ENCODE data around the gene RBM44.
"Not testable (repeated sequence)": the region's sequence is repeated elsewhere in the genome, so short reads cannot be mapped to it uniquely, and the experiment has no call there.

RBM44 gene

GRCh38 chr2:237783678-237784077, 14.9 kb upstream of the RBM44 start:
- DNase-seq (ENCODE audit: low read depth) = not testable (repeated sequence)

GRCh38 chr2:237786936-237787335, 11.6 kb upstream of the RBM44 start:
- DNase-seq (ENCODE audit: low read depth) = no peak

GRCh38 chr2:237790353-237790752, 8.2 kb upstream of the RBM44 start:
- no peak for DNase-seq (ENCODE audit: low read depth)

GRCh38 chr2:237791977-237792727, 6.4 kb upstream of the RBM44 start:
- DNase-seq (ENCODE audit: low read depth) = no peak

GRCh38 chr2:237797253-237797652, 1.3 kb upstream of the RBM44 start:
- DNase-seq (ENCODE audit: low read depth) = no peak

- DNase-seq (ENCODE audit: low read depth) = no peak
Observed at GRCh38 chr2:237799060-237799428, 465 bp downstream of the RBM44 start.

GRCh38 chr2:237801466-237801865, 2.9 kb downstream of the RBM44 start:
- no peak for DNase-seq (ENCODE audit: low read depth)

- DNase-seq (ENCODE audit: low read depth) = no peak
Observed at GRCh38 chr2:237806334-237806733, 7.8 kb downstream of the RBM44 start.

GRCh38 chr2:237815637-237816036, 17.1 kb downstream of the RBM44 start:
- DNase-seq (ENCODE audit: low read depth) = no peak

GRCh38 chr2:237816531-237816930, 18.0 kb downstream of the RBM44 start:
- DNase-seq (ENCODE audit: low read depth) = no peak

- DNase-seq (ENCODE audit: low read depth) = peak; percentile 54
Observed at GRCh38 chr2:237818066-237818473, 19.5 kb downstream of the RBM44 start.

- DNase-seq (ENCODE audit: low read depth) = no peak
Observed at GRCh38 chr2:237819231-237819630, 20.7 kb downstream of the RBM44 start.

GRCh38 chr2:237820421-237820820, 21.8 kb downstream of the RBM44 start:
- no peak for DNase-seq (ENCODE audit: low read depth)

GRCh38 chr2:237823544-237823943, 25.0 kb downstream of the RBM44 start:
- no peak for DNase-seq (ENCODE audit: low read depth)

GRCh38 chr2:237824085-237824484, 25.5 kb downstream of the RBM44 start:
- no peak for DNase-seq (ENCODE audit: low read depth)

- no peak for DNase-seq (ENCODE audit: low read depth)
Observed at GRCh38 chr2:237827421-237827987, 28.9 kb downstream of the RBM44 start.

GRCh38 chr2:237830522-237830921, 31.9 kb downstream of the RBM44 start:
- no peak for DNase-seq (ENCODE audit: low read depth)

- no peak for DNase-seq (ENCODE audit: low read depth)
Observed at GRCh38 chr2:237833546-237833945, 35.0 kb downstream of the RBM44 start.

- DNase-seq (ENCODE audit: low read depth) = no peak
Observed at GRCh38 chr2:237835372-237835771, 36.8 kb downstream of the RBM44 start.

- DNase-seq (ENCODE audit: low read depth) = no peak
Observed at GRCh38 chr2:237841051-237841450, 42.5 kb downstream of the RBM44 start.

- DNase-seq (ENCODE audit: low read depth) = not testable (repeated sequence)
Observed at GRCh38 chr2:237848940-237849339, 50.4 kb downstream of the RBM44 start.

- no peak for DNase-seq (ENCODE audit: low read depth)
Observed at GRCh38 chr2:237854295-237854694, 55.7 kb downstream of the RBM44 start.

GRCh38 chr2:237857791-237858190, 59.2 kb downstream of the RBM44 start:
- no peak for DNase-seq (ENCODE audit: low read depth)
